GM19372 (cell line): ENCODE data around the gene EVI5L.
A peak's percentile ranks its signal among the peaks of the same experiment; 100 is the strongest.
"Not testable (repeated sequence)": the region's sequence is repeated elsewhere in the genome, so short reads cannot be mapped to it uniquely, and the experiment has no call there.

Source experiments
- ATAC-seq: cut with Tn5 transposase; IDR thresholded peaks from one replicate; pipeline ENCODE4 v1.9.1; 2021; ENCODE audit warnings: mild to moderate bottlenecking, low read depth, moderate library complexity; ENCODE audit not compliant: unreplicated experiment

EVI5L gene

GRCh38 chr19:7893362-7894101 is 63.5 kb downstream of the EVI5L start:
- not testable (repeated sequence) for ATAC-seq

- ATAC-seq: no peak
Measured at GRCh38 chr19:7894612-7895309, 64.7 kb downstream of the EVI5L start.

- ATAC-seq: no peak
Measured at GRCh38 chr19:7895565-7895964, 65.5 kb downstream of the EVI5L start.

- ATAC-seq: no peak
Measured at GRCh38 chr19:7897292-7897691, 67.3 kb downstream of the EVI5L start.

- ATAC-seq: no peak
Measured at GRCh38 chr19:7898967-7899366, 68.9 kb downstream of the EVI5L start.

GRCh38 chr19:7899751-7900378 is 69.8 kb downstream of the EVI5L start:
- ATAC-seq: no peak

GRCh38 chr19:7900401-7900870 is 70.4 kb downstream of the EVI5L start:
- ATAC-seq: no peak

- ATAC-seq: no peak
Measured at GRCh38 chr19:7900931-7901330, 70.9 kb downstream of the EVI5L start.

GRCh38 chr19:7901337-7901736 is 71.3 kb downstream of the EVI5L start:
- no peak for ATAC-seq

GRCh38 chr19:7902796-7903243 is 72.8 kb downstream of the EVI5L start:
- no peak for ATAC-seq

GRCh38 chr19:7903244-7904073 is 73.4 kb downstream of the EVI5L start, which contains the start of gene MAP2K7:
Gene MAP2K7 (plus strand): TSS chr19:7903877. CDS start chr19:7903945, 68 bp downstream.
- ATAC-seq: peak; percentile 79

- ATAC-seq: peak; percentile 36
Measured at GRCh38 chr19:7904074-7905020, 74.3 kb downstream of the EVI5L start.

GRCh38 chr19:7905268-7905667 is 75.2 kb downstream of the EVI5L start:
- ATAC-seq: no peak

- no peak for ATAC-seq
Measured at GRCh38 chr19:7905859-7906258, 75.8 kb downstream of the EVI5L start.

GRCh38 chr19:7907122-7907521 is 77.1 kb downstream of the EVI5L start:
- ATAC-seq: no peak

GRCh38 chr19:7907544-7907943 is 77.5 kb downstream of the EVI5L start:
- ATAC-seq: no peak

- no peak for ATAC-seq
Measured at GRCh38 chr19:7908078-7908699, 78.2 kb downstream of the EVI5L start.

- ATAC-seq: no peak
Measured at GRCh38 chr19:7908742-7909461, 78.9 kb downstream of the EVI5L start.
